Measurements from ENCODE around the gene MUC5AC. TPM values are rescaled to one million over a fixed set of nuclear protein-coding genes. Genes with fewer than 3 reads are reported as not detected.

The MUC5AC gene
- total RNA-seq, 1 donor from 2014 or later, result not detected

- no peak within 1 kb of the TSS for H3K27ac Mint-ChIP-seq
- H3K4me3 Mint-ChIP-seq (ENCODE audit: low read depth), result no peak within 1 kb of the TSS
- no peak for TF ChIP-seq CTCF (IDR thresholded peaks at IDR 0.05; ENCODE audit: unreplicated experiment)
- H3K9me3 Mint-ChIP-seq (ENCODE audit: low read depth), result no peaks in the 10 kb centered on the region
- H3K36me3 Mint-ChIP-seq (ENCODE audit: insufficient read depth), result no peaks in the 10 kb centered on the region
- DNase-seq (ENCODE audit: low spot score, unreplicated experiment), result no peak
- H3K27me3 Mint-ChIP-seq, result peaks cover 18% of the 10 kb centered on the region
- no peaks in the 10 kb centered on the region for H3K4me1 Mint-ChIP-seq (ENCODE audit: low read depth)
Observed at GRCh38 chr11:1222491-1223345, 65.0 kb downstream of the MUC5AC start, which contains the start of gene MUC5B. TSS of gene MUC5B (plus strand) at chr11:1223066. CDS start at chr11:1223124, 58 bp downstream.

GRCh38 chr11:1223346-1224110 is 65.8 kb downstream of the MUC5AC start:
- H3K36me3 Mint-ChIP-seq (ENCODE audit: insufficient read depth), result no peaks in the 10 kb centered on the region
- H3K9me3 Mint-ChIP-seq (ENCODE audit: low read depth), result no peaks in the 10 kb centered on the region
- H3K27ac Mint-ChIP-seq, result no peak overlapping the region
- TF ChIP-seq CTCF (IDR thresholded peaks at IDR 0.05; ENCODE audit: unreplicated experiment), result no peak
- no peak overlapping the region for H3K4me3 Mint-ChIP-seq (ENCODE audit: low read depth)
- DNase-seq (ENCODE audit: low spot score, unreplicated experiment), result no peak
- no peaks in the 10 kb centered on the region for H3K4me1 Mint-ChIP-seq (ENCODE audit: low read depth)
- peaks cover 12% of the 10 kb centered on the region for H3K27me3 Mint-ChIP-seq

- H3K4me1 Mint-ChIP-seq (ENCODE audit: low read depth), result no peaks in the 10 kb centered on the region
- no peaks in the 10 kb centered on the region for H3K36me3 Mint-ChIP-seq (ENCODE audit: insufficient read depth)
Observed at GRCh38 chr11:1224111-1224490, 66.3 kb downstream of the MUC5AC start.

GRCh38 chr11:1224491-1225385 is 67.0 kb downstream of the MUC5AC start:
- Mint-ChIP-seq H3K9me3 (ENCODE audit: low read depth) (no peaks in the 10 kb centered on the region), H3K27me3 (peaks cover 12% of the 10 kb centered on the region), H3K27ac (no peak overlapping the region), H3K4me3 (ENCODE audit: low read depth) (no peak overlapping the region), H3K4me1 (ENCODE audit: low read depth) (no peaks in the 10 kb centered on the region), H3K36me3 (ENCODE audit: insufficient read depth) (no peaks in the 10 kb centered on the region)
- no peak for TF ChIP-seq CTCF (IDR thresholded peaks at IDR 0.05; ENCODE audit: unreplicated experiment)
- DNase-seq (ENCODE audit: low spot score, unreplicated experiment), result no peak

More at GRCh38 chr11:1224111-1224490, 66.3 kb downstream of the MUC5AC start:
- DNase-seq (ENCODE audit: low spot score, unreplicated experiment), result no peak
- no peak overlapping the region for H3K27ac Mint-ChIP-seq
- no peak overlapping the region for H3K4me3 Mint-ChIP-seq (ENCODE audit: low read depth)
- peaks cover 12% of the 10 kb centered on the region for H3K27me3 Mint-ChIP-seq
- H3K9me3 Mint-ChIP-seq (ENCODE audit: low read depth), result no peaks in the 10 kb centered on the region
- no peak for TF ChIP-seq CTCF (IDR thresholded peaks at IDR 0.05; ENCODE audit: unreplicated experiment)

All from progenitor cell of endocrine pancreas (in vitro differentiated cells).